Measurements from ENCODE around the gene ELL.

Gene ELL

GRCh38 chr19:18449552-18449951, 72.3 kb downstream of the ELL start:
- Histone ChIP-seq H2AK5ac (ENCODE audit: low read depth, low read length) (peak overlapping the region; percentile 97), H2BK12ac (ENCODE audit: low read length) (no peak overlapping the region)
- no CpG with 5 or more reads among the region's 14 CpGs for WGBS, 2 donors (ENCODE audit: extremely low coverage in 2 of 2, insufficient read length in 2 of 2, insufficient replicate concordance in 1 of 2)

GRCh38 chr19:18446811-18447359, 75.0 kb downstream of the ELL start:
- peak overlapping the region; percentile 89 for H3K14ac ChIP-seq (ENCODE audit: low read length)
- no peak overlapping the region for H3K4me3 ChIP-seq (ENCODE audit: low read length in 2 of 2)
- H4K8ac ChIP-seq (ENCODE audit: low read depth, low read length) = no peak overlapping the region
- DNase-seq (ENCODE audit: low spot score) = no peak
- H2BK12ac ChIP-seq (ENCODE audit: low read length) = no peak overlapping the region
- peaks cover 3% of the 10 kb centered on the region for H3K79me1 ChIP-seq (ENCODE audit: low read depth, low read length)
- H2BK5ac ChIP-seq (ENCODE audit: low read length) = peak overlapping the region; percentile 60
- peaks cover 24 to 48% of the 10 kb centered on the region in 2 donors for H3K36me3 ChIP-seq (replicated peaks in 1 of 2; ENCODE audit: control insufficient read depth in 2 of 2, insufficient read depth in 2 of 2, low read length in 2 of 2)
- peak overlapping the region; percentile 63 for H2AK5ac ChIP-seq (ENCODE audit: low read depth, low read length)
- no peaks in the 10 kb centered on the region for H3K27me3 ChIP-seq (ENCODE audit: control insufficient read depth in 3 of 3, insufficient read depth in 3 of 3, low read depth in 1 of 3, low read length in 3 of 3)
- peak overlapping the region; percentile 85 for H3K23ac ChIP-seq (ENCODE audit: low read depth, low read length, poor library complexity)
- H4K91ac ChIP-seq (ENCODE audit: low read depth, low read length, poor library complexity) = no peak overlapping the region
- peaks cover 0 to 4% of the 10 kb centered on the region in 2 donors for H3K9me3 ChIP-seq (replicated peaks in 1 of 2; ENCODE audit: control insufficient read depth in 2 of 2, insufficient read depth in 1 of 2, low read depth in 1 of 2, low read length in 2 of 2)
- peak overlapping the region; percentile 88 for H3K9ac ChIP-seq (ENCODE audit: low read depth, low read length, poor library complexity)
- peak overlapping the region; percentile 84 for H3K4ac ChIP-seq (ENCODE audit: low read length)
- peak overlapping the region; percentile 43 for H2BK15ac ChIP-seq (ENCODE audit: low read length)
- peaks cover 18 to 26% of the 10 kb centered on the region in 2 donors for H3K4me1 ChIP-seq (ENCODE audit: control insufficient read depth in 2 of 2, insufficient read depth in 1 of 2, low read depth in 1 of 2, low read length in 2 of 2)
- H3K27ac ChIP-seq (replicated peaks; ENCODE audit: low read length) = peak overlapping the region; percentile 26
- no peak overlapping the region for H3K4me2 ChIP-seq (ENCODE audit: insufficient read depth, low read length, poor library complexity, severe bottlenecking)
- H3K18ac ChIP-seq (ENCODE audit: low read length) = peak overlapping the region; percentile 87
- H2BK120ac ChIP-seq (ENCODE audit: low read depth, low read length) = no peak overlapping the region
- no CpG with 5 or more reads among the region's 12 CpGs for WGBS, 2 donors (ENCODE audit: extremely low coverage in 2 of 2, insufficient read length in 2 of 2, insufficient replicate concordance in 1 of 2)
- H2AFZ ChIP-seq (ENCODE audit: low read length) = no peak overlapping the region

More at GRCh38 chr19:18449552-18449951, 72.3 kb downstream of the ELL start:
- Histone ChIP-seq H4K8ac (ENCODE audit: low read depth, low read length) (peak overlapping the region; percentile 17), H3K4ac (ENCODE audit: low read length) (no peak overlapping the region), H3K27me3 (ENCODE audit: control insufficient read depth in 3 of 3, insufficient read depth in 3 of 3, low read depth in 1 of 3, low read length in 3 of 3) (no peaks in the 10 kb centered on the region), H2AFZ (ENCODE audit: low read length) (no peak overlapping the region), H3K23ac (ENCODE audit: low read depth, low read length, poor library complexity) (no peak overlapping the region), H3K79me1 (ENCODE audit: low read depth, low read length) (peaks cover 3% of the 10 kb centered on the region), H3K18ac (ENCODE audit: low read length) (no peak overlapping the region), H2BK15ac (ENCODE audit: low read length) (peak overlapping the region; percentile 30), H4K91ac (ENCODE audit: low read depth, low read length, poor library complexity) (no peak overlapping the region), H2BK5ac (ENCODE audit: low read length) (no peak overlapping the region), H3K4me2 (ENCODE audit: insufficient read depth, low read length, poor library complexity, severe bottlenecking) (no peak overlapping the region), H3K14ac (ENCODE audit: low read length) (no peak overlapping the region), H3K9me3 (replicated peaks in 1 of 2; ENCODE audit: control insufficient read depth in 2 of 2, insufficient read depth in 1 of 2, low read depth in 1 of 2, low read length in 2 of 2) (no peaks in the 10 kb centered on the region), H2BK120ac (ENCODE audit: low read depth, low read length) (no peak overlapping the region), H3K4me1 (ENCODE audit: control insufficient read depth in 2 of 2, insufficient read depth in 1 of 2, low read depth in 1 of 2, low read length in 2 of 2) (peaks cover 15 to 29% of the 10 kb centered on the region in 2 donors), H3K9ac (ENCODE audit: low read depth, low read length, poor library complexity) (peak overlapping the region; percentile 21), H3K4me3 (ENCODE audit: low read length in 2 of 2) (no peak overlapping the region), H3K27ac (replicated peaks; ENCODE audit: low read length) (no peak overlapping the region), H3K36me3 (replicated peaks in 1 of 2; ENCODE audit: control insufficient read depth in 2 of 2, insufficient read depth in 2 of 2, low read length in 2 of 2) (peaks cover 24 to 46% of the 10 kb centered on the region in 2 donors)
- DNase-seq (ENCODE audit: low spot score) = no peak

GRCh38 chr19:18446145-18446810, 75.6 kb downstream of the ELL start:
- no peak overlapping the region for H2AFZ ChIP-seq (ENCODE audit: low read length)
- peak overlapping the region; percentile 85 for H3K23ac ChIP-seq (ENCODE audit: low read depth, low read length, poor library complexity)
- H3K27me3 ChIP-seq (ENCODE audit: control insufficient read depth in 3 of 3, insufficient read depth in 3 of 3, low read depth in 1 of 3, low read length in 3 of 3) = no peaks in the 10 kb centered on the region
- H3K79me1 ChIP-seq (ENCODE audit: low read depth, low read length) = peaks cover 3% of the 10 kb centered on the region
- peak overlapping the region; percentile 87 for H3K18ac ChIP-seq (ENCODE audit: low read length)
- H3K9me3 ChIP-seq (replicated peaks in 1 of 2; ENCODE audit: control insufficient read depth in 2 of 2, insufficient read depth in 1 of 2, low read depth in 1 of 2, low read length in 2 of 2) = peaks cover 0 to 4% of the 10 kb centered on the region in 2 donors
- no peak overlapping the region for H4K8ac ChIP-seq (ENCODE audit: low read depth, low read length)
- H3K4me3 ChIP-seq (ENCODE audit: low read length in 2 of 2) = no peak overlapping the region
- H2BK120ac ChIP-seq (ENCODE audit: low read depth, low read length) = no peak overlapping the region
- H2BK5ac ChIP-seq (ENCODE audit: low read length) = peak overlapping the region; percentile 60
- DNase-seq (ENCODE audit: low spot score) = no peak
- peaks cover 24 to 48% of the 10 kb centered on the region in 2 donors for H3K36me3 ChIP-seq (replicated peaks in 1 of 2; ENCODE audit: control insufficient read depth in 2 of 2, insufficient read depth in 2 of 2, low read length in 2 of 2)
- peak overlapping the region; percentile 88 for H3K9ac ChIP-seq (ENCODE audit: low read depth, low read length, poor library complexity)
- H2AK5ac ChIP-seq (ENCODE audit: low read depth, low read length) = peak overlapping the region; percentile 63
- H4K91ac ChIP-seq (ENCODE audit: low read depth, low read length, poor library complexity) = no peak overlapping the region
- H2BK15ac ChIP-seq (ENCODE audit: low read length) = peak overlapping the region; percentile 37
- WGBS, 2 donors (ENCODE audit: extremely low coverage in 2 of 2, insufficient read length in 2 of 2, insufficient replicate concordance in 1 of 2) = no CpG with 5 or more reads among the region's 34 CpGs
- peak overlapping the region; percentile 41 for H2BK12ac ChIP-seq (ENCODE audit: low read length)
- H3K4me1 ChIP-seq (ENCODE audit: control insufficient read depth in 2 of 2, insufficient read depth in 1 of 2, low read depth in 1 of 2, low read length in 2 of 2) = peaks cover 16 to 22% of the 10 kb centered on the region in 2 donors
- H3K14ac ChIP-seq (ENCODE audit: low read length) = peak overlapping the region; percentile 21
- no peak overlapping the region for H3K4me2 ChIP-seq (ENCODE audit: insufficient read depth, low read length, poor library complexity, severe bottlenecking)
- peak overlapping the region; percentile 84 for H3K4ac ChIP-seq (ENCODE audit: low read length)
- no peak overlapping the region for H3K27ac ChIP-seq (replicated peaks; ENCODE audit: low read length)

- peak overlapping the region; percentile 15 for H2AK5ac ChIP-seq (ENCODE audit: low read depth, low read length)
- H2BK5ac ChIP-seq (ENCODE audit: low read length) = peak overlapping the region; percentile 60
- H3K4me2 ChIP-seq (ENCODE audit: insufficient read depth, low read length, poor library complexity, severe bottlenecking) = no peak overlapping the region
- H3K4ac ChIP-seq (ENCODE audit: low read length) = no peak overlapping the region
- no peak overlapping the region for H2BK15ac ChIP-seq (ENCODE audit: low read length)
- no CpG with 5 or more reads among the region's 15 CpGs for WGBS, 2 donors (ENCODE audit: extremely low coverage in 2 of 2, insufficient read length in 2 of 2, insufficient replicate concordance in 1 of 2)
- peaks cover 0 to 4% of the 10 kb centered on the region in 2 donors for H3K9me3 ChIP-seq (replicated peaks in 1 of 2; ENCODE audit: control insufficient read depth in 2 of 2, insufficient read depth in 1 of 2, low read depth in 1 of 2, low read length in 2 of 2)
- no peak overlapping the region for H2AFZ ChIP-seq (ENCODE audit: low read length)
- H3K4me3 ChIP-seq (ENCODE audit: low read length in 2 of 2) = no peak overlapping the region
- peaks cover 17 to 23% of the 10 kb centered on the region in 2 donors for H3K4me1 ChIP-seq (ENCODE audit: control insufficient read depth in 2 of 2, insufficient read depth in 1 of 2, low read depth in 1 of 2, low read length in 2 of 2)
- H3K9ac ChIP-seq (ENCODE audit: low read depth, low read length, poor library complexity) = no peak overlapping the region
- H3K14ac ChIP-seq (ENCODE audit: low read length) = no peak overlapping the region
- H4K91ac ChIP-seq (ENCODE audit: low read depth, low read length, poor library complexity) = no peak overlapping the region
- H2BK12ac ChIP-seq (ENCODE audit: low read length) = peak overlapping the region; percentile 41
- no peak overlapping the region for H3K18ac ChIP-seq (ENCODE audit: low read length)
- no peak overlapping the region for H3K23ac ChIP-seq (ENCODE audit: low read depth, low read length, poor library complexity)
- H2BK120ac ChIP-seq (ENCODE audit: low read depth, low read length) = no peak overlapping the region
- H3K27me3 ChIP-seq (ENCODE audit: control insufficient read depth in 3 of 3, insufficient read depth in 3 of 3, low read depth in 1 of 3, low read length in 3 of 3) = no peaks in the 10 kb centered on the region
- peak overlapping the region; percentile 72 for H4K8ac ChIP-seq (ENCODE audit: low read depth, low read length)
- no peak for DNase-seq (ENCODE audit: low spot score)
- H3K79me1 ChIP-seq (ENCODE audit: low read depth, low read length) = peaks cover 3% of the 10 kb centered on the region
- peaks cover 23 to 44% of the 10 kb centered on the region in 2 donors for H3K36me3 ChIP-seq (replicated peaks in 1 of 2; ENCODE audit: control insufficient read depth in 2 of 2, insufficient read depth in 2 of 2, low read length in 2 of 2)
- no peak overlapping the region for H3K27ac ChIP-seq (replicated peaks; ENCODE audit: low read length)
Measured at GRCh38 chr19:18445262-18445948, 76.5 kb downstream of the ELL start.
